Measurements from ENCODE around the gene INHA. TPM values are rescaled to one million over a fixed set of nuclear protein-coding genes. Genes with fewer than 3 reads are reported as not detected.

Gene INHA, protein sequence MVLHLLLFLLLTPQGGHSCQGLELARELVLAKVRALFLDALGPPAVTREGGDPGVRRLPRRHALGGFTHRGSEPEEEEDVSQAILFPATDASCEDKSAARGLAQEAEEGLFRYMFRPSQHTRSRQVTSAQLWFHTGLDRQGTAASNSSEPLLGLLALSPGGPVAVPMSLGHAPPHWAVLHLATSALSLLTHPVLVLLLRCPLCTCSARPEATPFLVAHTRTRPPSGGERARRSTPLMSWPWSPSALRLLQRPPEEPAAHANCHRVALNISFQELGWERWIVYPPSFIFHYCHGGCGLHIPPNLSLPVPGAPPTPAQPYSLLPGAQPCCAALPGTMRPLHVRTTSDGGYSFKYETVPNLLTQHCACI
- total RNA-seq = under 1 TPM in 1 of 2 donors, not detected in 1; 0.23 TPM

DNA sequence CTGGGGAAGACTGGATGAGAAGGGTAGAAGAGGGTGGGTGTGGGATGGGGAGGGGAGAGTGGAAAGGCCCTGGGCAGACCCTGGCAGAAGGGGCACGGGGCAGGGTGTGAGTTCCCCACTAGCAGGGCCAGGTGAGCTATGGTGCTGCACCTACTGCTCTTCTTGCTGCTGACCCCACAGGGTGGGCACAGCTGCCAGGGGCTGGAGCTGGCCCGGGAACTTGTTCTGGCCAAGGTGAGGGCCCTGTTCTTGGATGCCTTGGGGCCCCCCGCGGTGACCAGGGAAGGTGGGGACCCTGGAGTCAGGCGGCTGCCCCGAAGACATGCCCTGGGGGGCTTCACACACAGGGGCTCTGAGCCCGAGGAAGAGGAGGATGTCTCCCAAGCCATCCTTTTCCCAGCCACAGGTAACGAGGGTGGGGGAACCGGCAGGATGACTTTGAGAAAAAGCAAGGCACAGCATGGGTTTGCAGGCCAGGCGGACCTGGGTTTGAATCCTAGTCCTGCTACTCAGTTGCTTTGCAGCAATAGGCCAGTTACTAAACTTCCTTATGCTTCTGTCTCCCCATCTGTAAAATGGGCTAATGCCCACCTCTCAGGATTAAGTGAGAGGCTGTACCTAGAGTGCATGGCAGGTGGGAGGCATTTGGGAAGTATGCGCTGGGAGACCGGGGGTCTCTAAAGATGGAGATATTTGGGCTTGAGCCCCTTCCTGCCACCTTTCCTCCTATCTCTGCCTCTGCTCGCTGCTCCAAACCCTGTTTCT lies at the start of gene INHA:
Gene INHA, plus strand, starts transcription at position 74 of the 765 bp plus-strand sequence. Its CDS starts 65 bp downstream, at position 139.
- Mint-ChIP-seq H3K27ac (no peak within 1 kb of the TSS), H3K36me3 (no peaks in the 10 kb centered on the region), H3K9me3 (no peaks in the 10 kb centered on the region)
- DNase-seq (ENCODE audit: low spot score in 2 of 2) = no peak
- ATAC-seq = no peak

DNA sequence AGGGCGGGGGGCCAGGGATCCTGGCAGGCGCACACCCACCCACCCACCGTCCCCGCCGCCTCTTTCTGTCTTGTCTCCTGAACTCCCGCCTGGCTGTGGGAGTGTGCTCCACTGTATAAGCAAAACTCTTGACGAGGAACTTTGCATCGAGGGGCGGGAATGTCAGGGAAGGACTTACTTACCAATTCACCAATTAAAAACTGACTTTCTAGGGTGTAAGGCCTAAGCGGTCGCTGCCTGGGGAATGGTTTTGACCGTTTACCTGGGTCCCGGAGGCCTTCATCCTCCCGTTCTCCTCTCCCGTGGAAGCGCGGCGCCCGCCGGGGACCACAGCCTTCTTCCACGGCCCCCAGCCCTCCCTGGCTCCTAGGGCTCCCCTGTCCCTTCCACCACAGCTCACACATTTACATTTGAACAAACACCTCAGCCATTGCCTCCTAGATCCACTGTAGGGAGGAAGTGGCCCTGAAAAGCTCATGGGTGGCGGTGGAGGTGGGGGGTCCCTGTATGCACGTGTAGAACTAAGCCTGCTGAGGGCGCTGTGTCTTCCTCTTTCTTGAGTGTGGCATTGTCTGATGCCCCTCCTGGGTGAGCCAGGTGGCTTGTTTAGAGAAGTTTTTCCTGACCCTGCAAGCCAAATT lies 49.0 kb upstream of the INHA start:
- no peak overlapping the region for H3K27ac Mint-ChIP-seq
- no peaks in the 10 kb centered on the region for H3K9me3 Mint-ChIP-seq
- ATAC-seq = no peak
- H3K36me3 Mint-ChIP-seq = no peaks in the 10 kb centered on the region
- no peak for DNase-seq (ENCODE audit: low spot score in 2 of 2)

DNA sequence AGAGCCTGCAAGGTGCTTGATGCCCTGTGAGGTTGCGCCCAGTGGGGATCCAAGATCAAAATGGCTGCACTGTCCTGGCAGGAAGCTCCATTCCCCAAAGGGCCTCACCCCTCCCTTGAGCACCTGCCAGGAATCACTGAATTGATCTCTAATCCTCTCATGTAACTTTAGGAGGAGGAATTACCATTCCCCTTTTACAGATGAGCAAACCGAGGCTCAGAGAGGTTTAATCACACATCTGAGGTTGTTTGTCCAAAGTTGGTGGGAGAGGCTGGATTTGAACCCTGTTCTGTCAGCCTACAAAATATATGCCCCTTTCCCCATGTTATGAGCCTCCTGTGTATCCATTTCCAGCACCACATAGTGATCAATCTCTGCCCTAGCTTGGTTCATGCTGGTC lies 47.3 kb upstream of the INHA start:
- H3K9me3 Mint-ChIP-seq = no peaks in the 10 kb centered on the region
- no peaks in the 10 kb centered on the region for H3K36me3 Mint-ChIP-seq
- DNase-seq (ENCODE audit: low spot score in 2 of 2) (no peak), ATAC-seq (no peak)
- no peak overlapping the region for H3K27ac Mint-ChIP-seq

DNA sequence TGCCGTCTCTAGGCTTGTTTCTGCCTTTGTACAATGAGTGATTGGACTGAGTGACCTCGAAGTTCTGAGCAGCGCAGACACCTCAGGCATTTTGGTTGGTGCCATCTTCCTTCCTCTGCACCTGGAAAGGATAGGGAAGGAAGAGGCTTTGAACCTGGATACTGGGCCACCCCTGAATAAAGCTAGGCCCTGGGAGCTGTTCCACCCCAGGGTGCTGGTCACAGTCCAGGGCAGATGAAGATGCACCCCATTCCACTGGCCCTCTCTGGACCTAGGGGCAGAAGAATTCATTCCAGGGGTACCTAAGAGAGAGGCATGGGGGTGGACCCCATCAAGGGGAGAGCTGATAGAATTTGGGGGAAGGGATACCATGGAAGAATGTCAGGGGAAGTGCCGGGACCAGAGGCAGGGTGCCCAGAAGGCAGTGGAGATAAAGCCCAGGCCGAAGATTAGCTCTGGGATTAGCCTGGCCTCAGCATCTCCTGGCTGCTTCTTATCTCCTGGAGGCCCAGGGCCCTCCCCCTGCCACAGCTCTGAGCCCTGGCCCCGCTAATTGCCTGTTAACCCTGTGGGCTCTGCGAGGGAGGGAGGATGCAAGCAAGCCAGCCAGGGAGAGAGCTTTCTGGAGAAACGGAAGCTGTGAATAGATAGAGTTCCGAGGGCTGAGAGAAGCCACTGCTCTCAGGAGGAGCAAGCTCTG lies 46.4 kb upstream of the INHA start:
- no peak for ATAC-seq
- no peak for DNase-seq (ENCODE audit: low spot score in 2 of 2)
- H3K36me3 Mint-ChIP-seq = no peaks in the 10 kb centered on the region
- no peaks in the 10 kb centered on the region for H3K9me3 Mint-ChIP-seq
- H3K27ac Mint-ChIP-seq = no peak overlapping the region

DNA sequence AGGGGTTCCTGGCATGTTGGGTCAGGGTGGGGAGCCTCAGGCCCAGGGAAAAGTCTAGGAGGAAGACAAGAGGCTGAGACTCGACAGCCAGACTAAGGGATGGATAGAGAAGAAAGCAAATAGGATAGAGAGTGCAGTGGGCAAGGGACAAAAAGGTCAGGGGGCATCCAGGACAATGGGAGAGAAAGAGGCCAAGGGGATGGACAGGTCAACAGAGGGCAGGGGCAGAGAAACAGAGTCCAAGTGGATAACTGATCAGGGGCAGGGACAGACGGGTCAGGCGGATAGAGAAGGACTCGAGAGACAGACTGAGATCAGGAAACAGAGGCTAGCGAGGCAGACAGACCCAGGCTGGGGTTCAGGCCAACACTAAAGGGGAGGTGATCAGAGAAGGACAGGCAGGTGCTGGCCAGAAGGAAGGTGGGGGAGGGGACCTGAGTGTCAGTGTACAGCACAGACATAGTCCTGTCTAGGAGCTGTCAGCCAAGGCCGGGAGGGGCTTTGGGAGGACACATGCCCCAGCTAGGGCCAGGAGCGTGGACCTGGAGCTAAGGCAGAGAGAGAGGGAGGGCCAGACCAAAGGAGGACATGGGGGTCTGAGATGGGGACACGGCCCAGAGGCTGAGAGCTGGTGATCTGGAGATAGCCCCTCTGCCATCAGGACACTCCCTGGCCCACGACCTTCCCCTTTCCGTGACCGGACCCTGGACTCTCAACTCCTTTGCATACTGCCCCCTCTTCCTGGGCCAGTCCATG lies 45.6 kb upstream of the INHA start:
- Mint-ChIP-seq H3K27ac (no peak overlapping the region), H3K9me3 (no peaks in the 10 kb centered on the region), H3K36me3 (no peaks in the 10 kb centered on the region)
- ATAC-seq = no peak
- DNase-seq (ENCODE audit: low spot score in 2 of 2) = no peak

DNA sequence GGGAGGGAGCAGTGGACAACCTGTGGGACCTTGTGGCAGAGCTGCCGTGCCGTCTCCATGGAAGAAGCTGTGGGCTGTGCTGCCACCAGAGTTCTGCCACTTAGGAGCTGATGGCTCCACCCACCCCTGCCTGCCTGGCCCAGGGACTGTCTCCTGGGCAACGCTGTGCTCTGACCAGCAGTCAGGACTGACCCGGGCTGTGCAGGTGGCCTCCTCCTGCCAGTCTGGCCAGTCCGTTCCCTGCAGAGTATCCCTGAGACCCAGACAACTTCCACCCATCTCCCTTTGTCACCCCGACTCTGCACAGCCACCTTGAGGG lies 45.1 kb upstream of the INHA start:
- ATAC-seq = no peak
- H3K36me3 Mint-ChIP-seq = no peaks in the 10 kb centered on the region
- H3K27ac Mint-ChIP-seq = no peak overlapping the region
- DNase-seq (ENCODE audit: low spot score in 2 of 2) = no peak
- H3K9me3 Mint-ChIP-seq = no peaks in the 10 kb centered on the region

DNA sequence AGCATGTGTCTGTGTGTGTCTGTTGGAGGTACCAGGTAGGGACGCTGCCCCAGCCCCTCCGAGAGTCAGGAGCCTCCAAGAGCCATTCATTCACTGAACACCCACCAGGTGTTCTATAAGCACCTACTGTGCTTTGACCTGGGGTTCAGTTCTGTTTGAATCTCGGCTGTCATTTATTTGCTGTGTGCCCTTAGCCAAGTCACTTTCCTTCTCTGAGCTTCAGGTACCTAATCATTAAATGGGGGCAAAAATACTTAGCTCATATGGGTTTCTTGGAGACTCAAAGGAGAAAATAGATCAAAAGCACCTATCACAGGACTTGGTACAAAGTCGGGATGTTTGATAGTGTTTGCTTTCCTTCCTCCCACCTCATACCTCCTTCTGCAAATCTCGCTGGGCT lies 44.6 kb upstream of the INHA start:
- Mint-ChIP-seq H3K36me3 (no peaks in the 10 kb centered on the region), H3K9me3 (no peaks in the 10 kb centered on the region), H3K27ac (no peak overlapping the region)
- no peak for ATAC-seq
- no peak for DNase-seq (ENCODE audit: low spot score in 2 of 2)

DNA sequence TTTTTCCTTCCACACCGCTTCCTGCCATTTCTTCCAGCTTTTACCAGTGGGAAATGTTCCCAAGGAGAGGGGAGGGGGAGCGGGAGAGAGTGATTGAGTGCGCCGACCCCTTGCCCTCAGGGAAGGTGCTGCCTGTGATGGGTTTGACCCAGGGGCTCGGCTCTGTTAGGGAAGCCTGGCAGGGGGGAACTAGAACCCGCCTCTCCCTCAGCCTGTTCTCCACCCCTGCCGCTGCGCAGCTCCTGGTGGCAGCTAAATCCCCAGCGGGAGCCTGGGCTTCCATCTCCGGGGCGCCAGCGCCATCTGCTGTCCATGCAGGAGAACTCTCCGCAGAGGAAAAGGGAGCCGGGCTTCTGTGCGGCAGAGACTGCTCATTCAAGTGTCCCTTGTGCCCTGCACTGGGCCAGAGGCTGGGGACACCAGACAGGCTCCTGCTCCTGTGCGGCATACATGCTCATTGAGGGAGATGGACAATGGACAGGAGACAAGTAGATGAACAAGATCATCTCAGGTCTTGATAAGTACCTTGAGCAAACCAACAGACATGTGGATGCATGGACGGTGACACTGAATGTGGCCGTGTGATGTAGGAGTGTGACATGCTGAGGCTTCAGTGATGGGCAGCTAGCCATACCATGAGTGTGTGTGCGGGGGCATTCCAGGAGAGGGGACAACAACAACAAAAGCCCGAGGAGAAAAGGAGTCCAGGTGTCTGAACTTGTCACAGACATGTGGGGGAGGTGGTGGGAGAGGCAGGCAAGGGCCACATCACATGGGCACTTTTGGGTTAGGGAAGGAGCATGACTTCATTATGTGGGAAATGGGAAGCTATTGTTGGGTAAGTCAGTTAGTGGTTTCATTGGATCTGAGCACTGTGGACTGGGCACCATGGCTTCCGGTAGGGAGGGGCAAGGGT lies 41.8 kb upstream of the INHA start:
- peak; percentile 77 to 93 for DNase-seq (ENCODE audit: low spot score in 2 of 2)
- H3K36me3 Mint-ChIP-seq = no peaks in the 10 kb centered on the region
- no peaks in the 10 kb centered on the region for H3K9me3 Mint-ChIP-seq
- H3K27ac Mint-ChIP-seq = no peak overlapping the region
- peak; percentile 89 to 92 for ATAC-seq

DNA sequence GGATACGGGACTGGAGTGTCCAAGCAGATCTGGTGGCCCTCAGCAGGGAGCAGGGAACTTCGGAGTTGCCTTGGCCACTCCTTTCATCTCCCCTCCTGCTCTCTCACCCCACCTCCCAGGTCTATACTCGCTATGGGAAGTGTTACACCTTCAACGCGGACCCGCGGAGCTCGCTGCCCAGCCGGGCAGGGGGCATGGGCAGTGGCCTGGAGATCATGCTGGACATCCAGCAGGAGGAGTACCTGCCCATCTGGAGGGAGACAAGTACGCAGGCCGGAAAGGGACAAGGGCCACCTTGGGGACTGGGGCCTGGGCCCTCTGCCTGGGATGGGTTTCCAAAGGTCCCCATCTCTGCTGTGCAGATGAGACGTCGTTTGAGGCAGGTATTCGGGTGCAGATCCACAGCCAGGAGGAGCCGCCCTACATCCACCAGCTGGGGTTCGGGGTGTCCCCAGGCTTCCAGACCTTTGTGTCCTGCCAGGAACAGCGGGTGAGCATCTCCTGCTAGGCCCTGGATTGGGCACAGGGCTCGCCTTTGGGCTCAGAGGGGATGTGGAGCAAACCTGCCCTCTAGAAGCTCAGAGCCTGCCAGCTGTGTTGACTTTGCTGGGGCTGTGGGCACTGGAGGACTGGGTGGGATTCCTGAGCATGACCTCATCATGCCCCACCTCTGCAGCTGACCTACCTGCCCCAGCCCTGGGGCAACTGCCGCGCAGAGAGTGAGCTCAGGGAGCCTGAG lies 40.3 kb upstream of the INHA start:
- DNase-seq (ENCODE audit: low spot score in 2 of 2) (no peak), ATAC-seq (no peak)
- Mint-ChIP-seq H3K9me3 (no peaks in the 10 kb centered on the region), H3K36me3 (no peaks in the 10 kb centered on the region), H3K27ac (no peak overlapping the region)

DNA sequence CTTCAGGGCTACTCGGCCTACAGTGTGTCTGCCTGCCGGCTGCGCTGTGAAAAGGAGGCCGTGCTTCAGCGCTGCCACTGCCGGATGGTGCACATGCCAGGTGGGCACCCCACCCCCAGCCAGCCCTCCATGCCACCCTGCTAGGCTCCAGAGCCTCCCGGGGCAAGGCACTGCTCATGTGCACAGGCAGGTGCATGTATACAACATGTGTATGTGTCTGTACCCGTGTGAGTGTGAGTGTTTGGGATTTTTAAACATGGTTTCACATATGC lies 39.8 kb upstream of the INHA start:
- Mint-ChIP-seq H3K36me3 (no peaks in the 10 kb centered on the region), H3K9me3 (no peaks in the 10 kb centered on the region), H3K27ac (no peak overlapping the region)
- DNase-seq (ENCODE audit: low spot score in 2 of 2) (no peak), ATAC-seq (no peak)

DNA sequence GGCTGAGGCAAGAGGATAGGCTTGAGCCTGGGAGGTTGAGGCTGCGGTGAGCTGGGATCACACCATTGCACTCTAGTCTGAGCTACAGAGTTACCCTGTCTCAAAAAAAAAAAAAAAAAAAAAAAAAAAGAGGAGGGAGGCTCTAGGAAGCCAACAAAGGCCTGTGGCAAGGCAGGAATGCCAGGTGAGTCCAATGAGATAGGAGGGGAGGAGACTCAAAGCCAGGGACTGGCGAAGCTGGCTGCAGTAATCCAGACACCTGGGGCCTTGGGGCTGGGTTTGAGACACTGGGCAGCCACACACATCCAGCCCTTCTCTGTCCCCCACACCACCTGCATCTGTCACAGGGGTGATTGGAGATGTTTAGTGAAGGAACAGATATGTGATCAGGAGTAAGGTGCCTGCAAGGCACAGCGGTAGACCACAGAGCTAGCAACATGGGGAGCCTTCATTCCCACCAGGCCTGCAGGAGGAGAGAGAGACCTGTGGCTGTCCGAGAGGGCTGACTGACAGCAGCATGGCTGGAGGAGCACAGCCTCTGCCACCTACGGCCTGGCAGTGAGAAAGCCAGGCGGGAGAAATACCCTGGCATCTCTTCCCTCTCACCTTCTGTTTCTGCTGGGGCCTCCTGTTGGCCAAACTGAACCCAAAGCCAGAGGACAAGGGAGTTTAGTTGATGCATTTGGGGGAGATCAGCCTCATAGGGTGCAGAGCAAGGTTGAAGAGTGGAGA lies 38.0 kb upstream of the INHA start:
- no peaks in the 10 kb centered on the region for H3K36me3 Mint-ChIP-seq
- no peak overlapping the region for H3K27ac Mint-ChIP-seq
- DNase-seq (ENCODE audit: low spot score in 2 of 2) = no peak
- no peaks in the 10 kb centered on the region for H3K9me3 Mint-ChIP-seq
- ATAC-seq = no peak

DNA sequence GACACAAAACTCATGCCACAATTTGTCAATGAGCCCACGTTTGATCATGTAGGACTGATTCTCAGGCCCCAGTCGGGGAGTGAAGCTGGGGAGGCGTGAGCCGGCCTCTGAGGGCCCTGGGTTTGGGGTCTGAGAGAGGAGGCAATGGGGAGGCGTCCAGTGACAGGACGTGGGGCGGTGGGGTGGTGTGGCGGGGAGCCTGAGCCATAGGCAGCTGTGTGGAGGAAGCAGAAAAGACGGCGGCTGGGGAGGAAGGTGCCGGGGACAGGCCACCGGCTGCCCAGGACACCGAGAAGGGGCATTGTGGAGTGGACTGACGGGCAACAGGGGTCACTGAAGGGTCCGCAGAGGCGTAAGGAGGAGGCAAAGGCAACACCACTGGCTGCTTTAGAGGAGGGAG lies 35.7 kb upstream of the INHA start:
- H3K27ac Mint-ChIP-seq = no peak overlapping the region
- peaks cover 0 to 5% of the 10 kb centered on the region in 2 donors for H3K36me3 Mint-ChIP-seq
- ATAC-seq (no peak), DNase-seq (ENCODE audit: low spot score in 2 of 2) (no peak)
- H3K9me3 Mint-ChIP-seq = no peaks in the 10 kb centered on the region

DNA sequence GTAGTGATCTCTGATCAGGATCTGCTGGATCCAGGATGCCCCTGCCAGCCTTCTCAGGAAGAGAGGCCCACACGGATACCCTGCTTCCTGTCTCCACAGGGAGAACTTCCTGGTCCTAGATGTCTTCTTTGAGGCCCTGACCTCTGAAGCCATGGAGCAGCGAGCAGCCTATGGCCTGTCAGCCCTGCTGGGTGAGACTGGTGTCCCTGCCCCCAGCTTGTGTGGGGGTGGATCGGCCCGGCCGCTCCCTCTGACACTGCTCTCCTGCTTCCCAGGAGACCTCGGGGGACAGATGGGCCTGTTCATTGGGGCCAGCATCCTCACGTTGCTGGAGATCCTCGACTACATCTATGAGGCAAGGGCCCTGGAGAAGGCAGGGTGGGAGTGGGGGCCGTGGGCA lies 35.1 kb upstream of the INHA start:
- DNase-seq (ENCODE audit: low spot score in 2 of 2) (no peak), ATAC-seq (no peak)
- H3K27ac Mint-ChIP-seq = peak overlapping the region in 1 of 2 donors; percentile 47
- H3K36me3 Mint-ChIP-seq = peaks cover 0 to 7% of the 10 kb centered on the region in 2 donors
- H3K9me3 Mint-ChIP-seq = no peaks in the 10 kb centered on the region

DNA sequence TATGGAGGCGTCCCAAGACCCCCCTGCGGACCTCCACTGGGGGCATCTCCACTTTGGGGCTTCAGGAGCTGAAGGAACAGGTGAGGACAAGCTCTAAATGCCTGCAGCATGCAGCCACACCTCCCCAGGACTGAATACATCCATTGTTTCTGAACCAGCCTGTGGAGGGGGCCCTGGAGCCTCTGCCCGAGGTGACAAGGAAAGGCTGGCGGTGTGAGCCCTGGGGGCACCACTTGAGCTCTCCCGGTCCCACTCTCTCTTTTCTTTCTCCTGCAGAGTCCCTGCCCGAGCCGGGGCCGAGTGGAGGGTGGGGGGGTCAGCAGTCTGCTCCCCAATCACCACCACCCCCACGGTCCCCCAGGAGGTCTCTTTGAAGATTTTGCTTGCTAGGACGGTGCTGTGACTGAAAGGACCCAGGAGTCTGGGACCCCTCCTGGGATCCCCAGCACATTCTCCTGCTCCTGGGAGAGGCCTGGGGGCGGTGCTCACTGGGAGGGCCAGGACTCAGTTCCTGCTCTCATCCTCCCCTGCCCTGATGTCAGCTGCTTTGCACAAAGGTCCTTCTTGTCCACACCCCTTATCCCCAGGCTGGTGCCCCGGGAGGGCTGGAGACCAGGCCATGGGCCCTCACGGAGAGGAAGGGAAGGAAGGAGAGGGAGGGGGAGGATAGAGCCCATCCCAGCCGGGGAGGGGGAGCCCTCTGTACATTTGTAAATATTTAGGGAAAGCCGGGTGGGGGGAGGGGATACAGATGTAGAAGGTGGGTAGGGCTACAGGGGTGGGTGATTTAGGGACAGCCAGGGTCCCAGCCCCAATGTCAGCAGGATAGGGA lies 34.2 kb upstream of the INHA start:
- H3K9me3 Mint-ChIP-seq = no peaks in the 10 kb centered on the region

More for the DNA sequence above, 34.2 kb upstream of the INHA start:
- DNase-seq (ENCODE audit: low spot score in 2 of 2) = no peak
- no peak for ATAC-seq
- H3K27ac Mint-ChIP-seq = no peak overlapping the region
- H3K36me3 Mint-ChIP-seq = peaks cover 0 to 7% of the 10 kb centered on the region in 2 donors

All from activated naive CD4-positive, alpha-beta T cell treated with anti-CD3 and anti-CD28 coated beads, Interleukin-2, amount 50 U/mL, for 72 hours (primary cell).